AG08395 (cell line): ENCODE results near the gene YAE1.
"Not testable (repeated sequence)": the region's sequence is repeated elsewhere in the genome, so short reads cannot be mapped to it uniquely, and the experiment has no call there.

Experiments used
- DNase-seq: peaks from one replicate; pipeline ENCODE4 v3.0.0; 2012; ENCODE audit warnings: mixed read lengths, low spot score

The YAE1 gene

DNA sequence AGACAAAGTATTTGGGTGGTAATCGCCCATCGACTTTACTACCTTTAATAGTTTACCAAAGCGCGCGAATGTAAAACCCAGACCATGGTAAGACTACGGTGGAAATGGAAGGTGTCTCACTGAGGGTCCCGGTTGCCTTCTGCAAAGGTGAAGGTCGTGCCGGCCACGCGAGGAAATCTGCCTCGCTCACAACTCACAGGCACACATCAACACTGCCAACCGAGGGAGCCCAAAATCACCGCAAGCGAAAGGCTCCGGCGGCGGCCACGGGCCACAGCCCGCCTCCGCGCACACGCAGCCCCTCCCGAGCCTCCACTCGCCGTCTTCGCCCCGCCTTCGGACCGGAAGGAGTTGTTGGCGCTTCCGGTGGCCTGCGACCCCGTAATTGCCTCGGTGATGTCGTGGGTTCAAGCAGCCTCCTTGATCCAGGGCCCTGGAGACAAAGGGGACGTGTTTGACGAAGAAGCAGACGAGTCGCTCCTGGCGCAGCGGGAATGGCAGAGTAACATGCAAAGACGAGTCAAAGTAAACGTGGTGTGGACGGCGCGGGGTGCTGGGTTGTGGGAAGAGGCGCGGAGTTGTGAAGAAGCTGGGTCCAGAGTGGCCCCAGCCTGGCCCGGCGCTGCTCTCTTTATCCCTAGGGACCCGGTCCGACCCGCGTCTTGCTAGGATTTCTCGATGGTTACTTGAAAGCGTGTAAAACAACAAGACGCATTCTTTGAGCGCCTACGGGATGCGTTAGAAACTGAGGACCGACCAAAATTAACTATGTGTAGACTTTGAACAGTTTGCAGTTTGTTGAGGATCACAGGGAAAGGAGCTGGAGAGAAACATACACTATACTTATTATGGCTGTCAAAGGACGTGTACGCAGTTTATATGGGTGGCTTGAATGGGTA, at the start of gene YAE1:
TSS of gene YAE1 (plus strand) at position 382 of the 899 bp plus-strand sequence. CDS start at position 397, 15 bp downstream.
- DNase-seq = peak; percentile 93

- no peak for DNase-seq
These were observed 49.7 kb upstream of the YAE1 start for GRCh38 chr7:39516498-39516897.

- DNase-seq = no peak
These were observed 49.0 kb upstream of the YAE1 start for GRCh38 chr7:39517240-39517639.

DNA sequence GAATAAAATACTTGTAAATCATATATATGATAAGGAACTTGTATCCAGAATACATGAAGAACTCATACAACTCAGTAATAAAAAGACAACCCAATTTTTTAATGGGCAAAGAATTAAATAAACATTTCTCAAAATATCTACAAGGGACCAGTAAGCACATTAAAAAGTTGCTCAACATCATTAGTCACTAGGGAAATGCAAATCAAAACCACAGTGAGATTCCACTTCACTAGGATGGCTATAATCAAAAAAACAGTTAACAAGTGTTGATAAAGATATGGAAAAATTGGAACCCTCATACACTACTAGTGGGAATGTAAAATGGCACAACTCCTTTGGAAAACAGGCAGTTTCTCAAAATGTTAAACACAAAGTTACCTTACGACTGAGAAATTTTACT, 40.3 kb upstream of the YAE1 start:
- DNase-seq = no peak

- DNase-seq = no peak
These were observed 39.5 kb upstream of the YAE1 start for GRCh38 chr7:39526666-39527065.

DNA sequence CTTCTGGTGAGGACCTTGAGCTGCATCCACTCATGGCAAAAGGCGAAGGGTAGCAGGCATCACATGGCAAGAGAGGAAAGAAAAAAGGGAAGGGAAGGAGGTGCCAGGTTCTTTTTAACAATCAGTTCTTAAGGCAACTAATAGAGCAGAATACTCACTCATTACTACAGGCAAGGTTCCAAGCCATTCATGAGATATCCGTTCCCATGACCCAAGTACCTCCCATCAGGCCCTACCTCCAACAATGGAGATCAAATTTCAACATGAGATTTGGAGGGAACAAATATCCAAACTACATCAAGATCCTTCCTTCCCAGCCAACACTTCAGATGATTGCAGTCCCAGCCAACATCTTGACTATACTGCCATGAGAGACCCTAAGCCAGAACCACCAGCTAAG, 38.9 kb upstream of the YAE1 start:
- no peak for DNase-seq

GRCh38 chr7:39527951-39528350, 38.3 kb upstream of the YAE1 start:
- DNase-seq = no peak

DNA sequence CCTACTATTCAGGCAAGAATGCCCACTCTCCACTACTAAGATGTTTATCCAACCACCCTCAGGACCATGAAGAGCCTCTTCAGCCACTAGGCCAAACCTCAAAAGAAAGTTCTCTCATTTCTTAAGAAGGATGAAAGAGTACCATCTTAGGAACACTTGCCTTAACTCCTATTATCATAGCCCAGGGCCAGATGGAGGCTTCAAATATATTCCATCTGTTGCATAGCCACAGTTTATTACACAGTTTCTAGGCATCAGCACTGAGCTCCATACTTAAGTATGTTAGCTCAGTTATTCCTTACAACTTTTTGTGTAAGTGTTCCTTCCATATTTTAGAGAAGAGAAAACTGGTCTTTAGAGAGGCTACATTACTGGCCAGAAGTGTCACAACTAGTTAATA, 37.4 kb upstream of the YAE1 start:
- no peak for DNase-seq

GRCh38 chr7:39529582-39529981, 36.6 kb upstream of the YAE1 start:
- DNase-seq = no peak

GRCh38 chr7:39530971-39531370, 35.2 kb upstream of the YAE1 start:
- DNase-seq = no peak

GRCh38 chr7:39531818-39532217, 34.4 kb upstream of the YAE1 start:
- no peak for DNase-seq

GRCh38 chr7:39532832-39533231, 33.4 kb upstream of the YAE1 start:
- no peak for DNase-seq

DNA sequence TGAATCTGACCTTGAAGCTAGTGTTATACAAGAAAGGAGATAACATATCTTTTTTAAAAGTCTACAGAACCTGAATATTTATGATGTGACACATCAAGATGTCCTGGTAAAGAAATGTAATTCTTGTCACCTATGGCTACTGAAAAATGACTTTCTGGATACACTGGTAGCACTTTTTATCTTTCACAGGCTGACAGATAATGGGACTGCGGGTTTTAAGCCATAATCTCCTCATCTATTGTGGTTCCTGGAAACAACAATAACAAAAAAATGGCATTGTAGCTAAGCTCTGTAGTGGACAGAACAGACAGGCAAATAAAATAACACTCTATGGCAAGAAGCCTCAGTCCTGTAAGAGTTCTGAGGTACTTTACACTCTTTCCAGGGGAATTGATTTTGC, 31.6 kb upstream of the YAE1 start:
- DNase-seq = no peak

- no peak for DNase-seq
These were observed 31.1 kb upstream of the YAE1 start for GRCh38 chr7:39535064-39535463.

DNA sequence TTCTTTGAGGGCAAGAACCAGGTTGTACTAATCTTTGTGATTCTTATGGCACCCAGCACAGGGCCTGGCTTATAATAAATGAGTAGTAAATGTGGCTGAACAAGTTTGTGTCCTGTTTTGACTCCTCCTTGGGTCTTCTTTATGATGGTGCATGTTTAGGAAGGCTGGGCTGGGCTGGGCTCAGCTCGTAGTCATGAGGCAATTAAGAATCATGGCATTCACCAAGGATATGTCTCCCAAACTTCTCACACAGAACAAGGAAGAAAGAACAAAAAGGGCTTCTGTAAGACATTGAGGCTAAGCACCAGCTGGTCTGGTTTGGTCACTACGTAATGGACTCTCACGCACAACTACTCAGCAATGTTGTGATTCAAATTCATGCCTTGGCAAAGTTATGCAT, 30.5 kb upstream of the YAE1 start:
- DNase-seq = no peak

GRCh38 chr7:39536951-39537350, 29.3 kb upstream of the YAE1 start:
- no peak for DNase-seq

DNA sequence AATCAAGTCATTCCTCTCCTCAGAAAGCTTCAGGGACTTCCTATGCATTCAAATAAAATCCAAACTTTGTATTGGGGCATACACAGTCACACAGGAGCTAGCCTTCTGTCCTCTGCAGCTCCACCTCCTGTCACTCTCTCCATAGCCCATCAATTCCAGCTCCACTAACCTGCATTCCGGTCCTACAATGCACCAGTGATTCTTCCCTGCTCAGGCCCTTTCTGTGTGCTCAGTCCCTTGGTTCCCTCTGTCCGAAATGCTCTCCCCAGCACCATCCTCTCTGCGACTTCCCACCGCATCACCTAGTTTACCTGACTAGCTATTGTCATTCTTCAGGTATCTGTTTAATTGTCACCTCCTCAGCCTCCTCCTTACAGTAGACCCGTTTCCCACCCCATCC, 26.4 kb upstream of the YAE1 start:
- DNase-seq = no peak

DNA sequence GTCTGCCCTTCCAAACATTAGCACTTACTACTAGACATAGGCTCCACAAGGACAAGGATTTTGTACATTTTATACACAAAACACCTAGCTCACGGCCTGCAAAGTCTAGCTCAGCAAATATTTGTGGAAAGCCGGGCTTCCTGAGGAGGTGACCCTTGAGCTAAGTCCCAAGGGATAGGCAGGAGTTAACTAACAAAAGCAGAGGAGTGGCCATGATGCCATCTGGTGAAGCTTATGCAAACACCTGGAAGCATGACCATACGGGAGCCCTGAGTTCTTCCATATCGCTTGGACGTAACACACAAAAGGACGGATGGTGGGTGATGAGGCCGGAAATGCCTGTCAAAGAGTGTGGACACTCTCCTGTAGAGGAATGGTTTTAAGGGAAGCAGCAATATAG, 25.9 kb upstream of the YAE1 start:
- no peak for DNase-seq

- DNase-seq = no peak
These were observed 24.7 kb upstream of the YAE1 start for GRCh38 chr7:39541511-39541910.

- DNase-seq = not testable (repeated sequence)
These were observed 21.4 kb upstream of the YAE1 start for GRCh38 chr7:39544774-39545173.

DNA sequence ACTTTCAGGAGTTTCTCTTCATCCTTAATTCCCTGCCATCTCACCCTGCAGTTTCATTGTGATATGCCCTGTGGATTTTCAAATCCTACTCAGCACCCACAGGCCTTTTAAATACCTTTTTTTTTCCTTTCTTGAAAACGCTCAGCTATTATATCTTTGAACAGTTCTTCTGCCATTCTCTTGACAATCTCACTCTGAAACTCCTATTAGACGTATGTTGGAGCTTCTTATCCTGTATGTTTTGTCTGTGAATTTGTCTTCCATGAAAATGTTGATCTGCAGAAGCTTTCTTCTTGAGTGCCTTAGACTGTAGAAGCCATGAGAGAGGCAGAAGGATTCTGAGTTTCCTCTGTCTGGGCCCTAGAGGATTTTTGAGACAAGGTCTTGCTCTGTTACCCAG, 18.9 kb upstream of the YAE1 start:
- no peak for DNase-seq

DNA sequence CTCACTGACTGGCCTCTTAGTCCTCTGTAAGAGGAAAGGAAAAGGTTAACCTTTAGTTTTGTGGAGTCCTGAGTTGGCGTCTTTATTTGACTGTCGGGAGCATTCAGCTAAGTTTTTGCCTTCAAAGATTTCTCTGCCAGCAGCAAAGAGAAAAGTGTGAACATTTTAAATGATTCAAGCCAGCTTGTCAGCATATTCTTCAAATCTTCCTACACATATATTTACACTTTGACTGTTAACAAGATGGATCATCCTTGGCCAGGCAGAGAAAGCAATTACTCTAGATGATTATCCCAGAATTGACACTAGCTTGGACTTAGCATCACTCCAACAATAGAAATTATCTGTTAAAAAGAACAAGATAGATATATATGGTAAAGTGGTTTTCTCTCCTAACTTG, 15.8 kb upstream of the YAE1 start:
- DNase-seq = no peak

- DNase-seq = no peak
These were observed 12.8 kb upstream of the YAE1 start for GRCh38 chr7:39553436-39553835.

GRCh38 chr7:39554583-39555165, 11.5 kb upstream of the YAE1 start:
- DNase-seq = peak; percentile 46
